Sigmoid colon (tissue), 4 donors: Measurements from ENCODE around the gene VTCN1.

Experiments used
- POLR2AphosphoS5 ChIP-seq, 4 donors: sonication (generic); formaldehyde crosslinking; IDR thresholded peaks; one replicate each; pipeline ENCODE4 v1.6.1; 2017; ENCODE audit warnings: antibody characterized with exemption in 4 of 4
- TF ChIP-seq, protein P1 (sequence below), 4 experiments: fragments of 450-650 bp in 3 of 4; fragments of 200-600 bp in 1 of 4; IDR thresholded peaks; one replicate each; pipeline ENCODE4 v1.5.1; 2016 to 2019; ENCODE audit warnings: antibody characterized with exemption in 4 of 4, mild to moderate bottlenecking in 3 of 4, moderate library complexity in 2 of 4

DNA sequence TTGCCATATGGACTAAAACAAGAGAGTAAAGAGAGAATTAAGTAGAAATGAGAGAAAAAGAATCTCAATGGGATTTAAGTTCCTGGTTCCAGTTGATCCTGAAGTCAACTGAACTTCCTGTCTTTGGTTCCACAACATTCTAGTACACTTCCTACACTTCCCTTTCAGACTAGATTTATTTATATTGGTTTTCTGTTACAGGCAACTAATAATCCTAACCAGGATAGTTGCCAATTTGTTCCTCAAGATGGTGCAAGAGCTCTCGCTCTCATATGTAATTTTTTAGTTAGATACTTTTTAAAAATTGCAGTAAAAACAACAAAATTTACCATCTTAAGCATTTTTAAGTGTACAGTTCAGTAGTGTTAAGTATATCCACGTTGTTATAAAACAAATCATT is 60.4 kb downstream of the VTCN1 start:
- TF ChIP-seq, protein P1, sequence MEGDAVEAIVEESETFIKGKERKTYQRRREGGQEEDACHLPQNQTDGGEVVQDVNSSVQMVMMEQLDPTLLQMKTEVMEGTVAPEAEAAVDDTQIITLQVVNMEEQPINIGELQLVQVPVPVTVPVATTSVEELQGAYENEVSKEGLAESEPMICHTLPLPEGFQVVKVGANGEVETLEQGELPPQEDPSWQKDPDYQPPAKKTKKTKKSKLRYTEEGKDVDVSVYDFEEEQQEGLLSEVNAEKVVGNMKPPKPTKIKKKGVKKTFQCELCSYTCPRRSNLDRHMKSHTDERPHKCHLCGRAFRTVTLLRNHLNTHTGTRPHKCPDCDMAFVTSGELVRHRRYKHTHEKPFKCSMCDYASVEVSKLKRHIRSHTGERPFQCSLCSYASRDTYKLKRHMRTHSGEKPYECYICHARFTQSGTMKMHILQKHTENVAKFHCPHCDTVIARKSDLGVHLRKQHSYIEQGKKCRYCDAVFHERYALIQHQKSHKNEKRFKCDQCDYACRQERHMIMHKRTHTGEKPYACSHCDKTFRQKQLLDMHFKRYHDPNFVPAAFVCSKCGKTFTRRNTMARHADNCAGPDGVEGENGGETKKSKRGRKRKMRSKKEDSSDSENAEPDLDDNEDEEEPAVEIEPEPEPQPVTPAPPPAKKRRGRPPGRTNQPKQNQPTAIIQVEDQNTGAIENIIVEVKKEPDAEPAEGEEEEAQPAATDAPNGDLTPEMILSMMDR (IDR thresholded peaks at IDR 0.05) = no peak
- no peak for TF ChIP-seq POLR2AphosphoS5 (IDR thresholded peaks at IDR 0.05)
